Natural killer cell (primary cell): Measurements from ENCODE around the gene IPPK. TPM values are rescaled to one million over a fixed set of nuclear protein-coding genes. Genes with fewer than 3 reads are reported as not detected.

Source experiments
- ATAC-seq, 3 donors: fragments of 150-1000 bp in 2 of 3; fragments of 200-7000 bp in 1 of 3; cut with Tn5 transposase; 1 replicate in 1 of 3; 2 replicates in 2 of 3; pipeline ENCODE4 v1.10.0; 2021; ENCODE audit warnings: mild to moderate bottlenecking in 2 of 3, moderate library complexity in 2 of 3
- DNase-seq, 2 donors: peaks; one replicate each; pipeline versions ENCODE4 v3.0.0 to v3.0.0-alpha.2; 2013 to 2021; ENCODE audit warnings: mixed read lengths in 1 of 2
- H3K27ac ChIP-seq: one replicate; pipeline ENCODE4 v1.5.1; 2013; ENCODE audit warnings: mild to moderate bottlenecking, low read length
- H3K27me3 ChIP-seq: one replicate; pipeline ENCODE4 v1.6.1; 2013; ENCODE audit warnings: low read length; ENCODE audit not compliant: control insufficient read depth, insufficient read depth
- H3K36me3 ChIP-seq: one replicate; pipeline ENCODE4 v1.6.1; 2013; ENCODE audit warnings: low read length; ENCODE audit not compliant: control insufficient read depth, insufficient read depth
- H3K4me1 ChIP-seq: one replicate; pipeline ENCODE4 v1.6.1; 2013; ENCODE audit warnings: low read length; ENCODE audit not compliant: control insufficient read depth, insufficient read depth
- H3K4me3 ChIP-seq: one replicate; pipeline ENCODE4 v1.5.1; 2013; ENCODE audit warnings: low read length
- H3K9me3 ChIP-seq: one replicate; pipeline ENCODE4 v1.6.1; 2013; ENCODE audit warnings: low read length; ENCODE audit not compliant: control insufficient read depth, insufficient read depth
- H3K27ac Mint-ChIP-seq, 2 donors: one replicate each; pipeline ENCODE4 v1.8.0; 2022; ENCODE audit warnings: mild to moderate bottlenecking in 2 of 2, mixed read lengths in 2 of 2, moderate library complexity in 1 of 2
- H3K27me3 Mint-ChIP-seq, 2 donors: one replicate each; pipeline ENCODE4 v1.8.0; 2022; ENCODE audit warnings: low read depth in 2 of 2, mixed read lengths in 2 of 2
- H3K36me3 Mint-ChIP-seq: one replicate; pipeline ENCODE4 v1.8.0; 2022; ENCODE audit warnings: mixed read lengths
- H3K4me1 Mint-ChIP-seq, 2 donors: one replicate each; pipeline ENCODE4 v1.8.0; 2022; ENCODE audit warnings: mixed read lengths in 2 of 2
- H3K4me3 Mint-ChIP-seq: one replicate; pipeline ENCODE4 v1.8.0; 2022; ENCODE audit warnings: mild to moderate bottlenecking, moderate library complexity, mixed read lengths
- H3K9me3 Mint-ChIP-seq, 2 donors: one replicate each; pipeline ENCODE4 v1.8.0; 2022; ENCODE audit warnings: mixed read lengths in 2 of 2
- WGBS: methylation state at CpG from one replicate; pipeline ENCODE4 v1.1.7; 2013; ENCODE audit warnings: missing lambda C conversion rate; ENCODE audit not compliant: insufficient coverage; 5-methylcytosine and 5-hydroxymethylcytosine counted together
- intact Hi-C: fragments of 100-400 bp; cut with micrococcal nuclease; formaldehyde crosslinking; loops from one replicate; pipeline ENCODE4 v1.14.2; 2022
- total RNA-seq, 4 donors: library from RNA; stranded (reverse); fragments of 120-200 nt in 1 of 4; gene quantifications; one replicate each; pipeline versions ENCODE4 v1.2.3 to v1.2.4, GENCODE V29; 2013 to 2022
- TF ChIP-seq, protein P1 (sequence below): fragments of 200-600 bp; IDR thresholded peaks from one replicate; pipeline ENCODE4 v1.8.0; 2022; ENCODE audit warnings: antibody characterized with exemption

IPPK gene
- total RNA-seq, 3 donors from 2014 or later (not counting 1 experiment from before 2014, with no cell fraction given): 4.9 to 9.2 (median 6.7) TPM

DNA sequence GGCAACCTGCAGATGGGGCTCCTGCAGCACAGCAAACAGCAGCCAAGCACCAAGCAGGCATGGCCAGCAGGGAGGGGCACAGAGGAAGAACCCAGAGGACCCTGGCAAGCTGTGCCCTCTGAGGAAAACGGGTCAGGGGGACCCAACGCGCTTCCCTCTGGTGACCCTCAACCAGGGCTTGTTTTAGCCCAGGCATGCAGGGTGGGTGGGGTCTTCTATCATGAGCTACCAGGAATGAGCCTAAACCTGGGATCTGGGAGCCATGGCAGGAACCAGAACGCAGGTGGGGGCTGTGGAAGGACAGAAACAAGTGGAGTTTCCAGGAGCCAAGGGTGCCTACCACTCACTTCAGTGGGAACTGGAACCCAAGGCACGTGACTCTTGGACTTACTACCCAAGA lies 20.9 kb downstream of the IPPK start:
- ATAC-seq: no peak
- intact Hi-C loops: no loop called here
- peaks cover 30% of the 10 kb centered on the region for H3K36me3 Mint-ChIP-seq

DNA sequence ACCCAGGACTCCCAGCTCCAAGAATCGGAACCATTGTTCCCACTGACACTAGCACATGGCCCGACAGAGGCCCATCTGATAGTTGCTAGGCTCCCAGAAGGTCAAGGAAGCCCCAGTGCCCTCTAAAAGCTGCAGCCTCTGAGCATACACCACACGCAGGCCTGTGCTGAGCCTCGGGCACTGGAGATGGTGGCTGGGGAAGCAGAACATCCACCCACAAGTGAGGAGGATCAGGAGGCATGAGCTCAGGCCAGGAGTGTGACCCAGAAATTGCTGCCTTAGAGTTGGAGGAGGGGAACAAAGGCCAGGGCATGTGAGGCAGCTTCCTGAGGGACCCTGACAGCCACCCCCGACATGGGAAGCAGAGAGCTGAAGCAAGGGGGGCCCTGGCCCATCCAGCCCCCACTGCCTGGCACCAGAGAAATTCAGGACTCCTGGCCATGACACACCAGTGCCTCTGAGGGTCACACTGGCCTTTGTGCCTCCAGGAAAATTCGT lies 21.4 kb downstream of the IPPK start:
- H3K27ac ChIP-seq: no peak overlapping the region
- H3K9me3 Mint-ChIP-seq: peaks cover 0 to 4% of the 10 kb centered on the region in 2 donors
- H3K4me1 Mint-ChIP-seq: peaks cover 0 to 4% of the 10 kb centered on the region in 2 donors
- WGBS: 97% methylated on average over 6 of the region's 6 CpGs
- no peak overlapping the region for H3K4me3 Mint-ChIP-seq
- H3K9me3 ChIP-seq: no peaks in the 10 kb centered on the region
- H3K36me3 ChIP-seq: peaks cover 51% of the 10 kb centered on the region
- no peaks in the 10 kb centered on the region for H3K27me3 Mint-ChIP-seq
- H3K36me3 Mint-ChIP-seq: peaks cover 30% of the 10 kb centered on the region
- no peaks in the 10 kb centered on the region for H3K4me1 ChIP-seq
- H3K27ac Mint-ChIP-seq: no peak overlapping the region
- DNase-seq: no peak
- TF ChIP-seq, protein P1, sequence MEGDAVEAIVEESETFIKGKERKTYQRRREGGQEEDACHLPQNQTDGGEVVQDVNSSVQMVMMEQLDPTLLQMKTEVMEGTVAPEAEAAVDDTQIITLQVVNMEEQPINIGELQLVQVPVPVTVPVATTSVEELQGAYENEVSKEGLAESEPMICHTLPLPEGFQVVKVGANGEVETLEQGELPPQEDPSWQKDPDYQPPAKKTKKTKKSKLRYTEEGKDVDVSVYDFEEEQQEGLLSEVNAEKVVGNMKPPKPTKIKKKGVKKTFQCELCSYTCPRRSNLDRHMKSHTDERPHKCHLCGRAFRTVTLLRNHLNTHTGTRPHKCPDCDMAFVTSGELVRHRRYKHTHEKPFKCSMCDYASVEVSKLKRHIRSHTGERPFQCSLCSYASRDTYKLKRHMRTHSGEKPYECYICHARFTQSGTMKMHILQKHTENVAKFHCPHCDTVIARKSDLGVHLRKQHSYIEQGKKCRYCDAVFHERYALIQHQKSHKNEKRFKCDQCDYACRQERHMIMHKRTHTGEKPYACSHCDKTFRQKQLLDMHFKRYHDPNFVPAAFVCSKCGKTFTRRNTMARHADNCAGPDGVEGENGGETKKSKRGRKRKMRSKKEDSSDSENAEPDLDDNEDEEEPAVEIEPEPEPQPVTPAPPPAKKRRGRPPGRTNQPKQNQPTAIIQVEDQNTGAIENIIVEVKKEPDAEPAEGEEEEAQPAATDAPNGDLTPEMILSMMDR: no peak
- intact Hi-C loops: no loop called here
- ATAC-seq: no peak
- H3K4me3 ChIP-seq: no peak overlapping the region
- H3K27me3 ChIP-seq: no peaks in the 10 kb centered on the region

More for the DNA sequence above, 20.9 kb downstream of the IPPK start:
- no peak overlapping the region for H3K4me3 Mint-ChIP-seq
- H3K27me3 ChIP-seq: no peaks in the 10 kb centered on the region
- H3K4me1 ChIP-seq: no peaks in the 10 kb centered on the region
- no peak overlapping the region for H3K4me3 ChIP-seq
- H3K36me3 ChIP-seq: peaks cover 46% of the 10 kb centered on the region
- TF ChIP-seq, protein P1: no peak
- H3K4me1 Mint-ChIP-seq: peaks cover 0 to 4% of the 10 kb centered on the region in 2 donors
- H3K27me3 Mint-ChIP-seq: no peaks in the 10 kb centered on the region
- no peaks in the 10 kb centered on the region for H3K9me3 ChIP-seq
- H3K9me3 Mint-ChIP-seq: peaks cover 0 to 4% of the 10 kb centered on the region in 2 donors
- no peak overlapping the region for H3K27ac Mint-ChIP-seq
- DNase-seq: no peak
- H3K27ac ChIP-seq: no peak overlapping the region
- WGBS: 99% methylated on average over 5 of the region's 5 CpGs

DNA sequence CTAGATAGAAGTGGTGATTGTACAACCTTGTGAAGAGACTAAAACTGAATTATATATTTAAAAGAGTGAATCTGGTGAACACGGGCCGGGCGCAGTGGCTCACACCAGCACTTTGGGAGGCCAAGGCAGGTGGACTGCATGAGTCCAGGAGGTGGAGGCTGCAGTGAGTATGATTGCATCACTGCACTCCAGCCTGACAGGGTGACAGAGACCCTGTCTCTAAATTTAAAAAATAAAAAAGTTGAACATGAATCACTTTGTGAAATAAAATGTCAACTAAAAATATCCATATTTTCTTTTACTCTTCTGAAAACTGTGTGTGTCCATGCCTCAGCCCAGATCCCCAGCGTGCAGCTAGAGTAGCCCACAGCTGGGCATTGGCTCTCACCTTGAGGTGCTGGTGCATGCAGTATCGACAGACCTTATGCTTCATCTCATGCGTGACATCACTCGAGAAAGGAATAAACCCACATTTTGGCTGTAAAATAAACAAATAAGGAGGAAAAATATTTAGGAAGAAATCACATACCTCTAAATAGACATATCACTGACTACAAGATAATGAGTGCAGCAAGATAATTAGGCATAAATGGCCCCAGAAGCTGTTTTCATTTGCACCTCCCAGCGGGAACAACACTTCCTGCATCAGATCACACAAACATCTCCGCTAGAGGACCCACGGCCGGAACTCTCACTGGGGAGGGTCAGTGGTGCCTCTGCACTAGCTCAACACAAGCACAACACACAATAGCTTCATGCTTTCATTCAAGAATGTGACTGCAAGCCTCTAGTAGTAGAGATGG lies 22.1 kb downstream of the IPPK start:
- DNase-seq: no peak
- no peak overlapping the region for H3K27ac ChIP-seq
- H3K36me3 ChIP-seq: peaks cover 52% of the 10 kb centered on the region
- intact Hi-C loops: no loop called here
- Mint-ChIP-seq H3K27ac (no peak overlapping the region), H3K36me3 (peaks cover 30% of the 10 kb centered on the region), H3K4me3 (no peak overlapping the region), H3K9me3 (peaks cover 0 to 4% of the 10 kb centered on the region in 2 donors), H3K4me1 (peaks cover 0 to 4% of the 10 kb centered on the region in 2 donors), H3K27me3 (no peaks in the 10 kb centered on the region)
- H3K4me1 ChIP-seq: no peaks in the 10 kb centered on the region
- no peaks in the 10 kb centered on the region for H3K27me3 ChIP-seq
- no peaks in the 10 kb centered on the region for H3K9me3 ChIP-seq
- H3K4me3 ChIP-seq: no peak overlapping the region
- WGBS: 97% methylated on average over 9 of the region's 11 CpGs
- ATAC-seq: no peak
- TF ChIP-seq, protein P1: no peak
